ENCODE results near the gene RPTOR. TPM values are rescaled to one million over a fixed set of nuclear protein-coding genes. Genes with fewer than 3 reads are reported as not detected.

Gene RPTOR
- total RNA-seq, 1 donor from 2014 or later: 32.0 TPM

- no peaks in the 10 kb centered on the region for H3K9me3 Mint-ChIP-seq (ENCODE audit: unreplicated experiment)
- H3K79me2 ChIP-seq (ENCODE audit: insufficient read depth, low read length): no peaks in the 10 kb centered on the region
- H3K4me1 ChIP-seq (ENCODE audit: insufficient read depth, low read length): peaks cover 12% of the 10 kb centered on the region
- peaks cover 27% of the 10 kb centered on the region for H3K36me3 Mint-ChIP-seq (ENCODE audit: low read depth, unreplicated experiment)
- no peak overlapping the region for H2AFZ ChIP-seq (ENCODE audit: low read depth, low read length)
- H3K4me2 ChIP-seq (ENCODE audit: low read length): no peak overlapping the region
- no peak overlapping the region for H3K4me3 ChIP-seq (ENCODE audit: insufficient read depth, low read depth, low read length)
- H3K4me1 Mint-ChIP-seq (ENCODE audit: low read depth, unreplicated experiment): peaks cover 7% of the 10 kb centered on the region
- peaks cover 4% of the 10 kb centered on the region for H3K36me3 ChIP-seq (ENCODE audit: insufficient read depth, low read length)
- no peaks in the 10 kb centered on the region for H3K27me3 Mint-ChIP-seq (ENCODE audit: low read depth, unreplicated experiment)
- no peaks in the 10 kb centered on the region for H3K27me3 ChIP-seq (ENCODE audit: insufficient read depth, low read length)
- FAIRE-seq (no peak), DNase-seq (ENCODE audit: low read depth) (no peak)
- no peaks in the 10 kb centered on the region for H4K20me1 ChIP-seq (ENCODE audit: insufficient read depth, low read length)
- no peak overlapping the region for H3K27ac Mint-ChIP-seq (ENCODE audit: unreplicated experiment)
- H3K27ac ChIP-seq (ENCODE audit: low read depth, low read length): no peak overlapping the region
- no peaks in the 10 kb centered on the region for H3K9me3 ChIP-seq (ENCODE audit: insufficient read depth, low read depth, low read length)
- H3K4me3 Mint-ChIP-seq (ENCODE audit: unreplicated experiment): no peak overlapping the region
- TF ChIP-seq EZH2 (IDR thresholded peaks at IDR 0.05; ENCODE audit: insufficient read depth, low read length): no peak
- no peak for TF ChIP-seq CTCF (IDR thresholded peaks at IDR 0.05; ENCODE audit: insufficient read depth, low read depth, low read length)
- H3K9ac ChIP-seq (ENCODE audit: low read length): no peak overlapping the region
Observed at GRCh38 chr17:80885947-80886582, 341.4 kb downstream of the RPTOR start.

GRCh38 chr17:80886641-80887573 is 342.3 kb downstream of the RPTOR start:
- Histone ChIP-seq H3K4me2 (ENCODE audit: low read length) (no peak overlapping the region), H3K36me3 (ENCODE audit: insufficient read depth, low read length) (peaks cover under 1% of the 10 kb centered on the region), H3K9me3 (ENCODE audit: insufficient read depth, low read depth, low read length) (no peaks in the 10 kb centered on the region), H3K4me1 (ENCODE audit: insufficient read depth, low read length) (peaks cover 21% of the 10 kb centered on the region), H2AFZ (ENCODE audit: low read depth, low read length) (no peak overlapping the region), H3K4me3 (ENCODE audit: insufficient read depth, low read depth, low read length) (no peak overlapping the region), H4K20me1 (ENCODE audit: insufficient read depth, low read length) (peaks cover 3% of the 10 kb centered on the region), H3K79me2 (ENCODE audit: insufficient read depth, low read length) (no peaks in the 10 kb centered on the region), H3K27me3 (ENCODE audit: insufficient read depth, low read length) (no peaks in the 10 kb centered on the region), H3K9ac (ENCODE audit: low read length) (no peak overlapping the region), H3K27ac (ENCODE audit: low read depth, low read length) (no peak overlapping the region)
- Mint-ChIP-seq H3K9me3 (ENCODE audit: unreplicated experiment) (no peaks in the 10 kb centered on the region), H3K27me3 (ENCODE audit: low read depth, unreplicated experiment) (no peaks in the 10 kb centered on the region), H3K4me3 (ENCODE audit: unreplicated experiment) (no peak overlapping the region), H3K4me1 (ENCODE audit: low read depth, unreplicated experiment) (peaks cover 16% of the 10 kb centered on the region), H3K36me3 (ENCODE audit: low read depth, unreplicated experiment) (peaks cover 26% of the 10 kb centered on the region), H3K27ac (ENCODE audit: unreplicated experiment) (no peak overlapping the region)
- FAIRE-seq (no peak), DNase-seq (ENCODE audit: low read depth) (no peak)
- TF ChIP-seq EZH2 (IDR thresholded peaks at IDR 0.05; ENCODE audit: insufficient read depth, low read length) (no peak), CTCF (IDR thresholded peaks at IDR 0.05; ENCODE audit: insufficient read depth, low read depth, low read length) (no peak)
